ENCODE measurements around the gene CENPP. TPM values are rescaled to one million over a fixed set of nuclear protein-coding genes. Genes with fewer than 3 reads are reported as not detected.

Gene CENPP
- total and polyA plus RNA-seq, 4 donors: 0.62 to 8.7 (median 1.3) TPM

- Histone ChIP-seq H3K9me3 (ENCODE audit: control insufficient read depth in 4 of 4, low read length in 3 of 4) (no peaks in the 10 kb centered on the region), H3K4me1 (ENCODE audit: control insufficient read depth in 4 of 4, insufficient read depth in 4 of 4, low read length in 3 of 4) (no peaks in the 10 kb centered on the region), H3K27me3 (ENCODE audit: control insufficient read depth in 4 of 4, insufficient read depth in 4 of 4, low read length in 3 of 4) (no peaks in the 10 kb centered on the region), H3K4me3 (ENCODE audit: low read depth in 1 of 3, low read length in 3 of 3) (no peak overlapping the region), H3K36me3 (ENCODE audit: control insufficient read depth in 4 of 4, insufficient read depth in 3 of 4, low read depth in 1 of 4, low read length in 3 of 4) (no peaks in the 10 kb centered on the region), H3K27ac (ENCODE audit: low read depth in 1 of 2, low read length in 2 of 2) (no peak overlapping the region), H3K9ac (ENCODE audit: low read depth in 1 of 2, low read length in 2 of 2) (no peak overlapping the region)
- no peak for DNase-seq (ENCODE audit: low spot score)
- no peak for TF ChIP-seq EGR1 (IDR thresholded peaks at IDR 0.05; ENCODE audit: low read depth in 2 of 2)
- no peak for TF ChIP-seq FOXA1 (IDR thresholded peaks at IDR 0.05)
- TF ChIP-seq HNF4G (IDR thresholded peaks at IDR 0.05): no peak
- TF ChIP-seq CTCF (IDR thresholded peaks at IDR 0.05; ENCODE audit: low read depth, low read length, missing input control): no peak
- TF ChIP-seq ATF3 (IDR thresholded peaks at IDR 0.05): no peak
- 91% methylated on average over 5 of the region's 5 CpGs for WGBS
Observed at GRCh38 chr9:92496396-92497176, 170.8 kb downstream of the CENPP start.

- Histone ChIP-seq H3K27ac (ENCODE audit: low read depth in 1 of 2, low read length in 2 of 2) (no peak overlapping the region), H3K4me1 (ENCODE audit: control insufficient read depth in 4 of 4, insufficient read depth in 4 of 4, low read length in 3 of 4) (peaks cover 0 to 5% (median 0%) of the 10 kb centered on the region in 4 donors), H3K4me3 (ENCODE audit: low read depth in 1 of 3, low read length in 3 of 3) (no peak overlapping the region), H3K9me3 (ENCODE audit: control insufficient read depth in 4 of 4, low read length in 3 of 4) (no peaks in the 10 kb centered on the region), H3K36me3 (ENCODE audit: control insufficient read depth in 4 of 4, insufficient read depth in 3 of 4, low read depth in 1 of 4, low read length in 3 of 4) (no peaks in the 10 kb centered on the region), H3K27me3 (ENCODE audit: control insufficient read depth in 4 of 4, insufficient read depth in 4 of 4, low read length in 3 of 4) (no peaks in the 10 kb centered on the region), H3K9ac (ENCODE audit: low read depth in 1 of 2, low read length in 2 of 2) (no peak overlapping the region)
- TF ChIP-seq ATF3 (IDR thresholded peaks at IDR 0.05) (no peak), JUND (IDR thresholded peaks at IDR 0.05) (no peak), HNF4G (IDR thresholded peaks at IDR 0.05) (no peak), REST (IDR thresholded peaks at IDR 0.05) (no peak), CTCF (IDR thresholded peaks at IDR 0.05; ENCODE audit: low read depth, low read length, missing input control) (no peak), RAD21 (IDR thresholded peaks at IDR 0.05) (no peak), YY1 (IDR thresholded peaks at IDR 0.05) (no peak), GABPA (IDR thresholded peaks at IDR 0.05 in 1 of 2, conservative IDR thresholded peaks at IDR 0.05 in 1 of 2) (no peak)
- no peak for DNase-seq (ENCODE audit: low spot score)
- WGBS: 78% methylated on average over 2 of the region's 2 CpGs
Observed at GRCh38 chr9:92499701-92500100, 173.9 kb downstream of the CENPP start.
